Measurements from ENCODE around the gene ZNF581.

ZNF581 gene

DNA sequence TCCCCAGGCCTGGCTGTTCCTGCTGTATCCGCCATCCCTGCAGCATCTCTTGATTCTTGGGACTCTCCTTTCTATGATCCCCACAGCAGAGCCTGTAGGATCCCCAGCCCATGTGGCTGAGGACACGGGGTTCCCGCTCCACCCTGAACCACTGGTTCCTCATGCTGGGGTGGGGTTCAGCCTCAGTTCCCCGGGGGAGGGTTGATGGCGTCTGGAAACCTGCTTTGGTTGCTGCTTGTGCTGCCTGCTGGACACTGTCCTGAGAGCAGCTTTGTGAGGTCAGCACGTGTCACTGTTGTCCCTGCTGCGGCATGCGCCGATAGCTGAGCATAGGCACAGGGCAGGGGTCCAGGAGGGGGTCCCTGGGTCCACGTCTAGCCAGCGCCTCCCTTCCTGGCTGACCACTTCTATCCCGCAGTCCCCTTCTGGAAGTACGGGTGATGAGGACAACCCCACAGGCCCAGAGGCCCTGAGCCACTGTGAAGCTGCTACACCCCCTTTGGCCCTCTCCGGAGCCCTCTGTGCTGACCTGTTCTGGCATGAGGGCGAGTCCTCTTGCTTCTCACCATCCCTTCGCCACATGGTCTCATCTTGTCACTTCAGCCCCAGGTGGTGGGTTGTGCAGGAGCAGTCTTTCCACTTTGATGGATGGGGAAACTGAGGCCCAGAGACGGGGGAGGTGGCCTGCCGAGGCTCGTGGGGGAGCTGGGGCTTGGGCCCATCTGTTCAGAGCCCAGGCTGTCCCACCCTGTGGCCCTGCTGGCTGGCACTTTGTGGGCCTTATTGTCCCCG is 37.1 kb downstream of the ZNF581 start:
- DNase-seq (ENCODE audit: low spot score) = no peak

DNA sequence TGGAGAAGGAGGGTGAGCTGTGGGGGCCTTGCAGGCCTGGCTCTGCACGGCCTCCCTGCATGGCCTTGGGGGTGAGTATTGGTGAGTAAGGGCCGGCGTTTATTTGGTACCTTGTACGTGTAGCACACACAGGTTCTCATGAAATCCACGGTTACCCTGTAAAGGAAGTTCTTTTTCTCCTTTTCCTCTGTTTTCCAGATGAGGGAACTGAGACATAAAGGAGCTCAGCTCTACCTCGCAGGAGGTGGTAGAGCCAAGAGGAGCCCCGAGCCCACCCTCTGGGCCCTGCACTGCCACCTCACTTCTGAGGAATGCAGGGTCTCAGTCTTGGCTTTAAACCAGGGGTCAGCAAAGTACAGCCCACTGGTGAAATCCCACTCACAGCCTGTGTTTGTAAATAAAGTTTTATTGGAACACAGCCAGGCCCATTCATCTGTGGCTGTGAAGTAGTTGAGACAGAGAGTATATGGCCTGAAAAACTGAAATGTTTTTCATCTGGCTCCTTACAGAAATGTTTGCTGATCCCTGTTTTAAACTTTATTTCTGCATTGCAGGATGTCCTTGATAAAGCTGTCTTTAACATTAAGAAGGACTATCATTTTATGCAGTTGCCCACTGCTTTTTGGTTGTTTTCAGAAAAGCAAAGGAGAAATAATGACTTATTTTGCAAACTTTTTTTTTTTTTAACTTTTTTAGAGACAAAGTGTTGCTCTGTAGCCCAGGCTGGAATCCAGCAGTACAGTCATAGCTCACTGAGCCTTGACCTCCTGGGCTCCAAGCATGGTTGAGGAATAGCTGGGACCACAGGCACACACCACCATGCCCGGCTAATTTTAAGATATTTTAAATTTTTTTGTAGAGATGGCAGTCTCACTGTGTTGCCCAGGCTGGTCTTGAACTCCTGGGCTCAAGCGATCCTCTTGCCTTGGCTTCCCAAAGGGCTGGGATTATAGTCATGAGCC is 38.0 kb downstream of the ZNF581 start:
- no peak for DNase-seq (ENCODE audit: low spot score)

DNA sequence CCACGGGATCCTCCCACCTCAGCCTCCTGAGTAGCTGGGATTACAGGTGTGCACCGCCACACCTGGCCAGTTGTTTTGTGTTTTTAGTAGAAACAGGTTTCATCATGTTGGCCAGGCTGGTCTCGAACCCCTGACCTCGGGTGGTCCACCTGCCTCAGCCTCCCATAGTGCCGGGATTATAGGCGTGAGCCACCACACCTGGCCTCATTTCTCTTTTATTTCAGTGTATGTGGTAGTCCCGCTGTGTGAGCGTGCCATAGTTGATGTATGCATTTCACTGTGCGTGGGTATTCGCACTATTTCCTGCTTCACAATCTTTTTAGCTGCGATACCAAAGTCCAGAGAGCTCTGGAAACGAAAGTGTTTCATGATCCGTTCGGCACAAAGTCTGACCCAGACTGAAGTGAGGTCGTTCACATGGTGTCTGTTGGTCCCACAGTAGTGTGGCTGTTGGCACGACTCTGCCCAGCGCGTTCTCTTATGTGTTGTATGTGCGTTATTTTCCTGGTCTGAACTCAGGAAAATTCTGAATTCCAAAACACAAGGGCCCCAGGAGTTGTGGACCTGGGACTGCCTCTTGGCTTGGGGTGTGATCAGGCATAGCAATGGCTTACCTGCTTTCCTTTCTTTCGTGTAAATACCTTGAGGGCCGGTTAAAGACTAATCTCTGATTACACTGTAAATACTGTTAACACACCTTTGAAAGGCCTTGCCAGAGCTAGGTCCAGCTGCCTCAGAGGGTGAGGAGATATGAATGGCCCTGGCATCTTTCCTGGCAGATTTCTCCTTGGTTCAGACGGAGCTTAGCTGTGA is 40.2 kb downstream of the ZNF581 start:
- no peak for DNase-seq (ENCODE audit: low spot score)

DNA sequence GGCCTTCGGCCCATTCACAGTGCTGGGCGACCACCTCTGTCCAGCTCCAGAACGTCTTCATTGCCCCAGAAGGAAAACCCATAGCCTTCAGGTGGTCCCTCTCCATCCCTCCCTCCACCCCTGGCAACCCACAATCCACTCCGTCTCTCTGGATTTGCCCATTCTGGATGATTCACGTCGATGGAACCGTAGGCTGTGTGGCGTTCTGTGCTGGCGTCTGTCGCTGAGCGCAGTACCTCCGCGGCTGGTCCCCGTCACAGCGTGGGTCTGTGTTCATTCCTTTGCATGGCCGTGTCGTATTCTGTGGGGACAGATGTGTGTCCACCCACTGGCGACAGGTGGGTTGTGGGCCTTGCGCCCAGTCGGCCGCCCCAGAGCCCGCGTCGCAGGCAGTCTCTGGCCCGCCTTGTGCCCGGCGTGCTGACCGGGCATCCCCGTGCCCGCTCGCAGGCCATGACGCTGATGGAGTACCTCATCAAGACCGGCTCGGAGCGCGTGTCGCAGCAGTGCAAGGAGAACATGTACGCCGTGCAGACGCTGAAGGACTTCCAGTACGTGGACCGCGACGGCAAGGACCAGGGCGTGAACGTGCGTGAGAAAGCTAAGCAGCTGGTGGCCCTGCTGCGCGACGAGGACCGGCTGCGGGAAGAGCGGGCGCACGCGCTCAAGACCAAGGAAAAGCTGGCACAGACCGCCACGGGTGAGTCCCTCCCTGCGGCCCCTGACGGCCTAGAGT is 41.7 kb downstream of the ZNF581 start:
- DNase-seq (ENCODE audit: low spot score) = no peak

DNA sequence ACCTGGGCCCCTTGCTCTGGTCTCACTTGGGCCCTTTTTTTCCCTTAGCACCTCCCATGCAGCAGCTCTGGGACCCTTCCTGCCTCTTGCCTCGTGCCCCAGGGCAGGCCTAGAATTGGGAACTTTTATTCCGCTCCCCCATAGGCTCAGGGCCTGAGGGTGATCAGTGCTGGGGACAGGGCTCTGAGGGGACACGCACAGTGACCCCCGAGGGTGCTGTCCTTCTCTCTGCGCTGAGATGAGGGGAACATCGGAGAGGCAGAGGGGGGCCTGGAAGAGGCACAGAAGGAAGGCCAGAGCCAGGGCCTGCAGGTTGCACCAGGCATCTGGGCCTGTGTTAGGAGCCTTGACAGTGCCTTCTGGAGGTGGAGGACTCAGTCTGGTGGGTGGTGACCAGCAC is 42.3 kb downstream of the ZNF581 start:
- no peak for DNase-seq (ENCODE audit: low spot score)

DNA sequence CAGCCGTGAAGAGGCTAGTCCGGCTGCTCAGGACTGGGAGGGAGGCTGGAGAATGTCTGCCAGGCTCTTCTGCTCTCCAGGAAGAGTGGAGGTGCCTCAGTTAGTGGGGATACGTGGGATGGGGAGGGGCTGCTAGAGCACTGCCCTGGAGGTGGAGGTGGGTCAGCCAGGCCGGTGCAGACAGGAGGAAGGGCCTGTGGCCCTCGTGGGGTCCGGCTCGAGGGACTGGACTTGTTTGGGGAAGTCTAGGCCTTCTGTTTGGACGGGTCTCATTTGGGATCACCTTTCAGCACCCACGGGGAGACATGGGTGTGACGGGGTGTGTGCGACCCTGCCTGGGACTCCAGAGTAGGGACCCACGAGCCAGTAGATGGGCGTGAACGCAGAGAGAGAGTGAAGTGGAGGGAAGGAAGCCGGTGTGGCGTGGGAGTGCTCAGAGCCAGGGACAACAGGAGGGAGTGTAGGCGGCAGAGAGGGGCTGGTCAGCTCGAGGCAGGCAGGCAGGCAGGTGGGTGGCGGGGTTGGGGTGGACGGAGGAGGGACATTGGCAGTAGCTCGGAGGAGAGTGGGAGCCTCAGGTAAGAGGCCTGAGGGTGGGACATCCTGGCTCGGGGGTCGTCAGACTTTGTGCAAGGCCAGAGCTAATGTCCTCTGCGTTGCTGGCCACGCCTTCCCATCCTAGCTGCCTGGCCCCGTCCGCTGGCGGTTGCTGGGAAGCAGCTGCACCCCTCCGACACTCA is 43.0 kb downstream of the ZNF581 start:
- DNase-seq (ENCODE audit: low spot score) = no peak

DNA sequence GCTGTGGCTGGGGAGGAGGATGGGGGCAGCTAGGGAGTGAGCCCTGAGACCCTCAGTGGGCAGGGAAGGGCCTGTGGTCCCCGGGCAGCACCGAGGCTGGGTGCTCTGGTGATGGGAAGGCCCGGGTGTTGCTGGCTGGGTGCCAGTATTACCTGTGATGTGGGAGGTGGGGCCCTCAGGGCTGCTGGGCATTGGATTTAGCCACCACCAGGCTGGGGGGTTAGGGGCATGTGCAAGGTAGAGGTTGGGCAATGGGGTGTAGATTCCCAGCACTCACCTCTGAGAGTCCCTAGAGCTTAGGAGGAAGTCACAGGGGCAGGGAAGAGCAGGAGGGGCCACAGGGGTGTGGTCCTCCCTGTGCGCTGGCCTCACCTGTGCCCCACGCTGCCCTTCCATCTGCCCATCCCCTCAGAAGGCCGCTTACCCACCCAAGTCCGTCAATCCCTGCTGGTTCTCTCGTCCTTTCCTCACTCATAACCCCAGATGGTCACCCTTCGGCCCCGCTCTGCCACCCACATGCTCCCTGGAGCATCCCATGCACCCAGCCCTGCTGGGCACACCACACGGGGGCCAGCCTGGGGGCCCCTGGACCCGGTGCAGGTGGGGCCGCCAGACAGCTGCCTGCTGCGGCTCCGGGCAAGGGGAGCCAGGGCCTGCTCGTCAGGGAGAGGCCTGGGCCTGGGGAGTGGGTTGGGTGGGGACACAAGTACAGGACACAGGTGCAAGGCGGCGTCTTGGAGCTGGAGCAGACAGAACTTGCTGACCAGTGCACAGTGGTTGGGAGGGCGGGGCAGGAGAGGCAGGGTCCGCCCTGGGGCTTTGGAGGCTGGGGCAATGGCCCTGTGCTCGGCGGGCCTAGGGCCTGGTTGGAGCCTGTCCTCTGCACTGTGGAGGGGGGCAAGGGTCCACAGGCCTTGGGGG is 44.1 kb downstream of the ZNF581 start:
- no peak for DNase-seq (ENCODE audit: low spot score)

DNA sequence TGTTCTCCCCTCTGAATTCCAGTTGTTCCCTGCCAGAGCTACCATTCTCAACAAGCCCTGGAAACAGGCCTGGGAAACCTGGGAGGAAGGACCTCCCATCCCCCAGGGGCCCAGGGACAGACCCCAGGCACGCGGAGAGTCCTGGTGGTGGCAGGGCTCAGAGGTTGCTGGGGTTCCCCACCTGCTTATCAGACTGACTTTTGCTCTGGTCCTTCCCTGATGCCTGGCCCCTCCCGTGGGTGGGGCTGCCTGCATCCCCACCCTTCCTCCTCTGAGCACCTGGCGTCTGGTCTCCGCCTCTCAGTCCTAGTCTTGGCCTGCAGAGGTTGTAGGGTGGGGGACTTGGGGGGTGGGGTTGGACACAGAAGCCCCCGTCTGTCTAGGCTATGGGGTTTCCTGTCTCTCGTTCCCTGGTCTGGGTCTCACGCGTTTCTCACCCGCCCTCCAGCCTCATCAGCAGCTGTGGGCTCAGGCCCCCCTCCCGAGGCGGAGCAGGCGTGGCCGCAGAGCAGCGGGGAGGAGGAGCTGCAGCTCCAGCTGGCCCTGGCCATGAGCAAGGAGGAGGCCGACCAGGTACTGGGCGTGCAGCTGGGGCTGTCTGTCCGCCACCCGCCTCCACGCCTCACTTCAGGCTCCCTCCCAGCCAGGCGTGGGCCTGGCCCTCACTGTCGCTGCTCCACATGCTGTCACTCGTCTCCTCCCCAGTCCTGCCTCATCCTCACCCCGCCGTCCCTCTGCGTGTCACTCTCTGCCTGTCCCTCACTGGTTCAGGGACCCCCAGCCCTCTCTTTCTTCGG is 45.2 kb downstream of the ZNF581 start:
- peak; percentile 68 for DNase-seq (ENCODE audit: low spot score)

DNA sequence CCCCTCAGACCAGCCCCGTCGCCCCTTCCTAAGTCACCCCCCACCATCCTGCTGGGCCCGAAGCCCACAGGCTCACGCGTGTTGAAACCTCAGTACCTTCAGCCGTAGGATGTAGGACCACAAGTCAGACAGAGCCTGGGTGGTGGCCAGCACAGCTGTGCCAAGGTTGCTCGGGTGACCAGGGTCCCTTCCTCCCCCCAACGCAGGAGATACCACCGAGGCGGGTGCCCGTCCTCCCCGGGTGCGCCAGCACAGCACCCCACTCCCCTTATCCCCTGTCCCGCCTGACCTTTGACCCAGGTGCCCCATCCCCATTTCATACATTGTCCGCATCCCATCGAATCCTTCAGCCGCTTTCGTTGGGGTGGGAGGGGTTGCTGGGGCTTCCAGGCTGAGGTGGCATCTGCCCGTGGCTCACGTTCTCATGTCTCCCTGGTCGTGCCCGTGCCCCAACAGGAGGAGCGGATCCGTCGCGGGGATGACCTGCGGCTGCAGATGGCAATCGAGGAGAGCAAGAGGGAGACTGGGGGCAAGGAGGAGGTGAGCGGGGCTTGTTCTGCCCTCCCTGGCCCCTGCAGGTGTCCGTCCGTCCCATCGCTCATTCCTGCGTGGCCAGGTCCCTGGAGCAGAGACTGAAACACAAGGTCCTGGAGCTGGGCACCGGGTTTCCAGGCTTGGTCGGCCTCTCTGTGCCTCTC is 46.1 kb downstream of the ZNF581 start:
- DNase-seq (ENCODE audit: low spot score) = no peak

DNA sequence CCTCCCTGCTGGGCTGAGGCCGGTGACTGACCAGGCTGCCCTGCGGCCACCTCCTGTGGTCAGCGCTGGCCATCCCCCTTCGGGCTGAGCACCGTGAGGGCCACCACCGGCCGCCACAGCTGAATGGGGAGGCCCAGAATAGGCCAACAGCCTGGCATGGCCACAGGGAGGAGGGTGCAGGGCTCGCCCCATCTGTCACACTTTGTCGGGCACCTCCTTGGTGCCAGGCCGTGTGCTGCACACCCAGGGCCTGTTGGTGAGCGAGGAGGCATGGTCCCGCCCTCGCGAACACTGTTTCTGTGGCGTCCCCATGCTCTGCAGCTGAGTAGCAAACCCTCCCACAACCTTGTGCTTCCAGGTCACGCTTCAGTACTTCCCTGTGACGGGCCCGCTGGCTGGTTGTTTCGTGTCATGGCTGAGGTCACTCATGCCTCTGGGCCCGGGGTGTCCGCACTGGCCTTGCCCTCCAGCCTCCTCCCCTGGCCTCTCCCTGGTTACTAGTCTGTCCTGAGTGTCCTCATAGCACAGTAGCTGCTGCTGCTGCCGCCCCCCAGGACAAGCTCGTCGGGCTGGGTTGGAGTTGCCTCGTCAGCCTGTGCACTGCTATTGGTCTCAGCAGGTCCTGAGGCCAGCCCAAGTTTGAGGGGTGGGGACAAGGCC is 46.8 kb downstream of the ZNF581 start:
- DNase-seq (ENCODE audit: low spot score) = no peak

DNA sequence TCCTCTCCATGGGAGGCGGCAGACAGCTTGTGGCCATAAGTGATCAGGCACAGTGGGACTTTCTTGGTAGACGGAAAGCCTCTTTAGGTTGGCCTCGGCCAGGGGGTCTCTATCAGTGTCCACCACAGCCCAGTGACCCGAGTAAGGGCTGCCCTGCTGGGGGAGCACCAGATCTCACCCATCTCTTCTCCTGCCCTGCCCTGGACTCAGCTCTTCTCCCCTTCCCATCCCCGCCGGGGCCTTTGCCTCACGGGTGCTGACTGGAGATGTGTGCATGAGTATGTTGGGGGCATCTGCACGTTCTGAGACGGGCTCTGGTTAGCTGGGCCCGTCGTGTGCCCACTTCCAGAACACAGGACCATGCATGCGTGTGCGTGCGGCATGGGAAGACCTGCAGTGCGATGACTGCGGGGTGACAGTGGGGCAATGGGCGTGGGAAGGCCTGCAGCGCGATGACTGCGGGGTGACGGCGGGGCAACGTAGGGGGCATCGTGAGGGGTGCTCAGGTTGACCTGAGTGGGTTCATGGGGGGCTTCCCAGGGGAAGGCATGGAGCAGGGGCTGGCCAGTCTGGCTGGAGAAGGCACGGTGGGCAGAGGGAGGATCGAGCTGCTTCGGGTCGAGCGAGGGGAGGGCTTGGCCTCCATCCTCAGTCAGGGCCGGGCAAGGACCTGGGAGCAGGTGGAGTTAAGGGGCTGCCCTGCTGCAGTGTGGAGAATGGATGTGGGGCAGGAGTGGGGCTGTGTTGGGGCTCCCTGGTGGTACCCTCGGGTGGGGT is 47.5 kb downstream of the ZNF581 start:
- DNase-seq (ENCODE audit: low spot score) = no peak

DNA sequence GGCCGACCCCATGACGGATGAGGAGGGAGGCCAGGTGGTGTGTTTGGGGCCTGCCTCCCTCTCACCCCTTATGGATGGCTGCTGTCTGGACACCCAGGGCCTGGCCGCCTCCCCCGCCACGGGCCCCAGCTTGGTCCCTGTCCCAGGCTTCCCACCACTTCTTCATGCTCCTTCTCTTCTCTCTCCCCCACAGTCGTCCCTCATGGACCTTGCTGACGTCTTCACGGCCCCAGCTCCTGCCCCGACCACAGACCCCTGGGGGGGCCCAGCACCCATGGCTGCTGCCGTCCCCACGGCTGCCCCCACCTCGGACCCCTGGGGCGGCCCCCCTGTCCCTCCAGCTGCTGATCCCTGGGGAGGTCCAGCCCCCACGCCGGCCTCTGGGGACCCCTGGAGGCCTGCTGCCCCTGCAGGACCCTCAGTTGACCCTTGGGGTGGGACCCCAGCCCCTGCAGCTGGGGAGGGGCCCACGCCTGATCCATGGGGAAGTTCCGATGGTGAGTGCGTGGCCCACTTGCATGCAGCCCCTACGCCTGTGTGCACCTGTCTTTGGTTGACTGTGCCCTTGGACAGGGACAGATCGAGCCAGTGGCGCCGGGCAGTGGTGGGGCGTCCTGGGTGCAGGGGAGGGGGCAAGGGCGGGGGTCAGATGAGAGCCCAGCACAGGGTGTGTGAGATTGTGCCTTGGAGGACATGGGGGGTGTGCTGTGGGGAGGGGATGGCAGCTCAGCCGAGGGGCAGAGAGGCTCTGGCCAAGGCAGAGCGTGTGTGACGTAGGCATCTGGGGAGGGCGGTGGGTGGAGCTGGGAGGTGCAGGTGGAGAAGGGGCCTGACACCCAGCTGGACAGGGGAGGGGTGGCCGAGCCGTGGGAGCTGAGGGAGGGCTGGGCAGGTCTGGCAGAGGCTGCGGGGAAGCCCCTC is 48.4 kb downstream of the ZNF581 start:
- no peak for DNase-seq (ENCODE audit: low spot score)

DNA sequence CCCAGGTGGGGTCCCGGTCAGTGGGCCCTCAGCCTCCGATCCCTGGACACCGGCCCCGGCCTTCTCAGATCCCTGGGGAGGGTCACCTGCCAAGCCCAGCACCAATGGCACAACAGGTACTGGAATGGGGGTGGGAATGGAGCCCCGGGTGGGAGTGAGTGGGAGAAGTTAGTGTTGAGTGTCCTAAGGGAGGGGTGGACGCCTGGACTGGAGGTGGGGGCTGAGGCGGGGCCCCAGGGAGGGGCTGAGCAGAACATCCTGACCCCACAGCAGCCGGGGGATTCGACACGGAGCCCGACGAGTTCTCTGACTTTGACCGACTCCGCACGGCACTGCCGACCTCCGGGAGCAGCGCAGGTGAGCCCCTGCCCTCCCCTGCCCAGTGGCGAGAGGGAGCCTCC is 49.2 kb downstream of the ZNF581 start:
- DNase-seq (ENCODE audit: low spot score) = no peak

DNA sequence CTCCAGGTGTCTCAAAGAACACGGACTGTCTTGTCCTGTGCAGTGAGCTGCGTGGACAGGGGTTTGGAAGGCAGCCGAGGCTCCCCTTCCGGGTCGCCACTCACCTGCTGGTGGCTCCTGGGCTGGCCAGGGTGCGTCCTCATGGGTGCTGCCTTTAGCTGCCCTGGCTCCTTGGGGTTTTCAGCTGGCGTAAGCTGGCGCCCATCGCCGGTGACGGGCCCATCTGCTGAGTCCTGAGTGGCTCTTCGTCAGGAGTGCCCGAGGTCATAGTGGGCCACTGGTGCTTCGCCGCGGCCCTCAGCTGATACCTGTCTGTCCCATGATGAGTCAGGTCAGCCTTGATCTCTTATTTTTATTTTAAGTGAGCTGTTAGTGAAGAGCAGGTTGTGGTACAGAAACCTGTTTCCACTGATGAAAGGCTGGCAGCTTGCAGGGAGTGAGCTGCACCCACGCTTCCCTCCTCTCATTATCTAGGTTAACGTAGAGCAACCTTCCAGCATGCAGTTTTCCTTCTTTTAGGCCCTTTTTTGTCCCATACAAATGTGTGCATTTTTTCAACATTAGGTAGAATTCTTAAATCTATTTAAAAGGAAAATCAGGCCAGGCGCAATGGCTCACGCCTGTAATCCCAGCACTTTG is 50.0 kb downstream of the ZNF581 start:
- DNase-seq (ENCODE audit: low spot score) = no peak

DNA sequence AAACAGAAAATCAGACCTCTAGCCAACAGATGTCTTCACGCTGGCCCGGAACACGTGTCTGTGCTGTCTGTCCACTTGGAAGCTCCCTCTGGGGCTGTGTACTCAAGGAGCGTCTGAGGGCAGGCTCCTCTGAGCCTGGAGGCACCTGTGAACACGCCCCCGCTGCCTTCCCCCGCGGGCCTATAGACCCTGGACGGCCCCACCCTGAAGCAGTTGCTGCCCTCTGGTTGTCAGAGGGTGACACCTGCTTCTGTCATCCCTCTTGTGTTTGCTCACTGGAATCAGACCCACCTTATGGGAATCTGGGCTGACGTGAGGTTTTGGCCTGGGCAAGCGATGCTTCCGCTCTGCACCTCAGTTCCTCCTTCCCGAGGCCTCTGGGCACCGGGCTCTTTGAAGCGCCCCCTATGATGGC is 50.8 kb downstream of the ZNF581 start:
- DNase-seq (ENCODE audit: low spot score) = no peak

Data from SW480 (cell line).